Effector memory CD8-positive, alpha-beta T cell (primary cell): ENCODE measurements around the gene IFT74.

Experiments used
- ATAC-seq: fragments of 150-1000 bp; cut with Tn5 transposase; replicated peaks from 2 replicates; pipeline ENCODE4 v1.10.0; 2021; ENCODE audit warnings: mild to moderate bottlenecking, moderate library complexity
- DNase-seq, 3 experiments: peaks; one replicate each; pipeline ENCODE4 v3.0.0; 2021
- H3K27ac Mint-ChIP-seq, 2 donors: one replicate each; pipeline ENCODE4 v1.8.0; 2022; ENCODE audit warnings: mild to moderate bottlenecking in 2 of 2, mixed read lengths in 2 of 2, moderate library complexity in 2 of 2
- H3K27me3 Mint-ChIP-seq, 2 donors: one replicate each; pipeline ENCODE4 v1.8.0; 2022; ENCODE audit warnings: mixed read lengths in 2 of 2
- H3K36me3 Mint-ChIP-seq: one replicate; pipeline ENCODE4 v1.8.0; 2022; ENCODE audit warnings: mild to moderate bottlenecking, moderate library complexity, mixed read lengths; ENCODE audit not compliant: insufficient read depth
- H3K4me1 Mint-ChIP-seq, 2 donors: one replicate each; pipeline ENCODE4 v1.8.0; 2022; ENCODE audit warnings: low read depth in 2 of 2, mixed read lengths in 2 of 2
- H3K4me3 Mint-ChIP-seq, 2 donors: one replicate each; pipeline ENCODE4 v1.8.0; 2022; ENCODE audit warnings: mild to moderate bottlenecking in 2 of 2, mixed read lengths in 2 of 2, moderate library complexity in 2 of 2
- H3K9me3 Mint-ChIP-seq, 2 donors: one replicate each; pipeline ENCODE4 v1.8.0; 2022; ENCODE audit warnings: mixed read lengths in 2 of 2

Gene IFT74

GRCh38 chr9:27005491-27005890, 49.3 kb downstream of the IFT74 start, which contains the start of gene LRRC19:
TSS of gene LRRC19 (minus strand) at chr9:27005672. CDS start at chr9:26999694, 5,978 bp downstream.
- no peaks in the 10 kb centered on the region for H3K4me1 Mint-ChIP-seq
- no peak within 1 kb of the TSS for H3K4me3 Mint-ChIP-seq
- peaks cover 4% of the 10 kb centered on the region for H3K36me3 Mint-ChIP-seq
- ATAC-seq = no peak
- no peaks in the 10 kb centered on the region for H3K9me3 Mint-ChIP-seq
- DNase-seq = no peak
- H3K27ac Mint-ChIP-seq = no peak within 1 kb of the TSS
- no peaks in the 10 kb centered on the region for H3K27me3 Mint-ChIP-seq

- DNase-seq (no peak), ATAC-seq (no peak)
- Mint-ChIP-seq H3K27ac (no peak overlapping the region), H3K36me3 (peaks cover 4% of the 10 kb centered on the region), H3K4me1 (no peaks in the 10 kb centered on the region), H3K4me3 (no peak overlapping the region), H3K9me3 (no peaks in the 10 kb centered on the region), H3K27me3 (no peaks in the 10 kb centered on the region)
Measured at GRCh38 chr9:27019589-27019988, 63.4 kb downstream of the IFT74 start.

- no peaks in the 10 kb centered on the region for H3K9me3 Mint-ChIP-seq
- H3K27ac Mint-ChIP-seq = no peak overlapping the region
- H3K36me3 Mint-ChIP-seq = peaks cover 6% of the 10 kb centered on the region
- ATAC-seq (no peak), DNase-seq (no peak)
- no peaks in the 10 kb centered on the region for H3K27me3 Mint-ChIP-seq
- H3K4me1 Mint-ChIP-seq = no peaks in the 10 kb centered on the region
- H3K4me3 Mint-ChIP-seq = no peak overlapping the region
Measured at GRCh38 chr9:27022920-27023319, 66.7 kb downstream of the IFT74 start.

GRCh38 chr9:27029186-27029585, 73.0 kb downstream of the IFT74 start:
- H3K4me3 Mint-ChIP-seq = no peak overlapping the region
- no peaks in the 10 kb centered on the region for H3K9me3 Mint-ChIP-seq
- H3K27me3 Mint-ChIP-seq = no peaks in the 10 kb centered on the region
- no peaks in the 10 kb centered on the region for H3K4me1 Mint-ChIP-seq
- peaks cover 6% of the 10 kb centered on the region for H3K36me3 Mint-ChIP-seq
- no peak for DNase-seq
- no peak overlapping the region for H3K27ac Mint-ChIP-seq
- ATAC-seq = no peak

- ATAC-seq (peak; percentile 54), DNase-seq (peak; percentile 16 to 43 (median 32))
- H3K27me3 Mint-ChIP-seq = no peaks in the 10 kb centered on the region
- H3K27ac Mint-ChIP-seq = no peak overlapping the region
- H3K4me3 Mint-ChIP-seq = no peak overlapping the region
- H3K36me3 Mint-ChIP-seq = peaks cover 3% of the 10 kb centered on the region
- no peaks in the 10 kb centered on the region for H3K4me1 Mint-ChIP-seq
- no peaks in the 10 kb centered on the region for H3K9me3 Mint-ChIP-seq
Measured at GRCh38 chr9:27033815-27034403, 77.7 kb downstream of the IFT74 start.

- no peak for ATAC-seq
- no peak overlapping the region for H3K4me3 Mint-ChIP-seq
- no peaks in the 10 kb centered on the region for H3K4me1 Mint-ChIP-seq
- H3K9me3 Mint-ChIP-seq = no peaks in the 10 kb centered on the region
- no peak for DNase-seq
- H3K27ac Mint-ChIP-seq = no peak overlapping the region
- H3K27me3 Mint-ChIP-seq = no peaks in the 10 kb centered on the region
- H3K36me3 Mint-ChIP-seq = peaks cover 3% of the 10 kb centered on the region
Measured at GRCh38 chr9:27037499-27037898, 81.3 kb downstream of the IFT74 start.

GRCh38 chr9:27041746-27042145, 85.5 kb downstream of the IFT74 start:
- H3K27me3 Mint-ChIP-seq = no peaks in the 10 kb centered on the region
- ATAC-seq (no peak), DNase-seq (no peak)
- H3K9me3 Mint-ChIP-seq = no peaks in the 10 kb centered on the region
- no peaks in the 10 kb centered on the region for H3K4me1 Mint-ChIP-seq
- H3K27ac Mint-ChIP-seq = no peak overlapping the region
- H3K4me3 Mint-ChIP-seq = no peak overlapping the region
- H3K36me3 Mint-ChIP-seq = no peaks in the 10 kb centered on the region

- H3K4me1 Mint-ChIP-seq = no peaks in the 10 kb centered on the region
- ATAC-seq = no peak
- no peak overlapping the region for H3K4me3 Mint-ChIP-seq
- H3K36me3 Mint-ChIP-seq = no peaks in the 10 kb centered on the region
- no peaks in the 10 kb centered on the region for H3K9me3 Mint-ChIP-seq
- no peak for DNase-seq
- H3K27me3 Mint-ChIP-seq = no peaks in the 10 kb centered on the region
- H3K27ac Mint-ChIP-seq = no peak overlapping the region
Measured at GRCh38 chr9:27042476-27042875, 86.3 kb downstream of the IFT74 start.

GRCh38 chr9:27043176-27043575, 87.0 kb downstream of the IFT74 start:
- Mint-ChIP-seq H3K27me3 (no peaks in the 10 kb centered on the region), H3K4me3 (no peak overlapping the region), H3K9me3 (no peaks in the 10 kb centered on the region), H3K4me1 (no peaks in the 10 kb centered on the region), H3K36me3 (no peaks in the 10 kb centered on the region), H3K27ac (no peak overlapping the region)
- DNase-seq = no peak
- no peak for ATAC-seq

GRCh38 chr9:27047136-27047535, 90.9 kb downstream of the IFT74 start:
- H3K4me1 Mint-ChIP-seq = no peaks in the 10 kb centered on the region
- no peak overlapping the region for H3K27ac Mint-ChIP-seq
- H3K4me3 Mint-ChIP-seq = no peak overlapping the region
- no peaks in the 10 kb centered on the region for H3K27me3 Mint-ChIP-seq
- ATAC-seq = no peak
- no peak for DNase-seq
- peaks cover 2% of the 10 kb centered on the region for H3K36me3 Mint-ChIP-seq
- H3K9me3 Mint-ChIP-seq = no peaks in the 10 kb centered on the region

- Mint-ChIP-seq H3K9me3 (no peaks in the 10 kb centered on the region), H3K4me3 (no peak overlapping the region), H3K27ac (no peak overlapping the region), H3K27me3 (no peaks in the 10 kb centered on the region), H3K36me3 (peaks cover 4% of the 10 kb centered on the region), H3K4me1 (no peaks in the 10 kb centered on the region)
- ATAC-seq = no peak
- no peak for DNase-seq
Measured at GRCh38 chr9:27053369-27054022, 97.3 kb downstream of the IFT74 start.

- no peak for DNase-seq
- no peak overlapping the region for H3K4me3 Mint-ChIP-seq
- peaks cover 4% of the 10 kb centered on the region for H3K36me3 Mint-ChIP-seq
- ATAC-seq = no peak
- no peaks in the 10 kb centered on the region for H3K27me3 Mint-ChIP-seq
- H3K4me1 Mint-ChIP-seq = no peaks in the 10 kb centered on the region
- peak overlapping the region in 1 of 2 donors; percentile 9 for H3K27ac Mint-ChIP-seq
- H3K9me3 Mint-ChIP-seq = no peaks in the 10 kb centered on the region
Measured at GRCh38 chr9:27054125-27054524, 97.9 kb downstream of the IFT74 start.

- H3K4me1 Mint-ChIP-seq = no peaks in the 10 kb centered on the region
- H3K9me3 Mint-ChIP-seq = no peaks in the 10 kb centered on the region
- no peak for DNase-seq
Measured at GRCh38 chr9:27054841-27055240, 98.6 kb downstream of the IFT74 start.

GRCh38 chr9:27059412-27059811, 103.2 kb downstream of the IFT74 start:
- Mint-ChIP-seq H3K36me3 (peaks cover 5% of the 10 kb centered on the region), H3K27ac (no peak overlapping the region), H3K4me3 (no peak overlapping the region), H3K9me3 (no peaks in the 10 kb centered on the region), H3K4me1 (no peaks in the 10 kb centered on the region), H3K27me3 (no peaks in the 10 kb centered on the region)
- DNase-seq (no peak), ATAC-seq (no peak)

More at GRCh38 chr9:27054841-27055240, 98.6 kb downstream of the IFT74 start:
- H3K27me3 Mint-ChIP-seq = no peaks in the 10 kb centered on the region
- H3K4me3 Mint-ChIP-seq = no peak overlapping the region
- H3K27ac Mint-ChIP-seq = no peak overlapping the region
- ATAC-seq = no peak
- H3K36me3 Mint-ChIP-seq = peaks cover 4% of the 10 kb centered on the region
